HG03139 (cell line): ENCODE measurements around the gene PDZRN3.

ENCODE experiments used
- ATAC-seq: cut with Tn5 transposase; IDR thresholded peaks from one replicate; pipeline ENCODE4 v1.9.1; 2021; ENCODE audit not compliant: unreplicated experiment

The PDZRN3 gene

GRCh38 chr3:73498764-73499622 is 125.7 kb downstream of the PDZRN3 start:
- no peak for ATAC-seq

- ATAC-seq, result no peak
These were observed 126.9 kb downstream of the PDZRN3 start for GRCh38 chr3:73497646-73498406.

DNA sequence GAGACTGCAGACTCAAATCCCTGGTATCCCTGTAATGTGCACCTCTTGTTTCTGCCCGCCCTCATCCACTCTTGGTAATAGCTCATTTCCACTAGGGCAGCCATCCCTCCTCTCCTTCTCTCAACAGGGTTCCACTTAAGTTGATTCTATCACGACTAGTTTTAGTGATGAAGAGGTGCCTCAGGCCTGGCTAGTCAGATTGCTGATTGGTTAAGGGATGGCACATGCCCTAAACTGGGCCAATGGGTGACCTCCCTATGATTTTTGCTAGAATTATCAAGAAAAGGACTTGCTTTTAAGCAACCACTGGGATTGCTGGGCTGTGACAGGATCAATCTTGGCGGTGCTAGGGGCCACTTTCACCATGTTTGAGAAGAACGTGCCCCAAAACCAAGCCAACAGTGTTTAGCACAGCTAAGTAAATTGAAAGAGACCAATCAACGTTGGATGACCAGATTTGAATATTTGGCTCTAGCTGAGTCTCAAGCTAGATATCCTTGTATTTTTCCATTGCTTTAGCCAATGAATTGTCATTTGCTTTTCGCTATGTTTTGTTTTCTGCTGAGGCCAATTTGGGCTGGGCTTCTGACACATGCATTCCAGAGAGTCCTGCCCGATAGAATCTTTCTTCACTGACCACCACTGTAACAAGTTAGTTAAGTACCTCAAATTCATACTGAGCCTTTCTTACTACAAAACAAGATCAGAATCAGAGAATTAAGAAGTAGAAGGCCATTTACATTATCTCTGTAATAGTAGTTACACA is 131.0 kb downstream of the PDZRN3 start:
- ATAC-seq, result no peak

- ATAC-seq, result no peak
These were observed 132.6 kb downstream of the PDZRN3 start for GRCh38 chr3:73492186-73492585.

- ATAC-seq, result no peak
These were observed 133.5 kb downstream of the PDZRN3 start for GRCh38 chr3:73491287-73491662.

- no peak for ATAC-seq
These were observed 134.1 kb downstream of the PDZRN3 start for GRCh38 chr3:73490453-73491286.

DNA sequence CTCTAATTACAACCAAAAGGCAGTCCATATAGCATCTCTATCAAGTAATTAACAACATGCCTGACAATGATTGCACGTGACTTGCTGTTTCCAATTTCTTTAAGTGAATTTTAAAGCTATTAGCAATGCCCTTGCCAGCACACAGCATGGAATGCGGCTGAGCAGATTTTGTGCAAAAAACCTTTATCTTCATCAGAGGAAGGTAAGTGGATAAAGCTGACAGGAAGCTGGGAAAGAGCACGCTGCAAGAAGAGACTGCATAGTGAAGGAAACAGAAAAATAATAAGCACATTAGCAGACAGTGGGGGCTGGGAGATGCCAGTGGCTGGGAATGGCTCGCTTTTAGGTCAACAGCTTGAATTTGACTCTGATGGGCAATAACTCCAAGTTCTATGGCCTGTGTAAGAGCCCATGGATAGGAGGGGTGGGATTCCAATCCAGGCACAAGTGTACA is 138.8 kb downstream of the PDZRN3 start:
- ATAC-seq, result no peak

DNA sequence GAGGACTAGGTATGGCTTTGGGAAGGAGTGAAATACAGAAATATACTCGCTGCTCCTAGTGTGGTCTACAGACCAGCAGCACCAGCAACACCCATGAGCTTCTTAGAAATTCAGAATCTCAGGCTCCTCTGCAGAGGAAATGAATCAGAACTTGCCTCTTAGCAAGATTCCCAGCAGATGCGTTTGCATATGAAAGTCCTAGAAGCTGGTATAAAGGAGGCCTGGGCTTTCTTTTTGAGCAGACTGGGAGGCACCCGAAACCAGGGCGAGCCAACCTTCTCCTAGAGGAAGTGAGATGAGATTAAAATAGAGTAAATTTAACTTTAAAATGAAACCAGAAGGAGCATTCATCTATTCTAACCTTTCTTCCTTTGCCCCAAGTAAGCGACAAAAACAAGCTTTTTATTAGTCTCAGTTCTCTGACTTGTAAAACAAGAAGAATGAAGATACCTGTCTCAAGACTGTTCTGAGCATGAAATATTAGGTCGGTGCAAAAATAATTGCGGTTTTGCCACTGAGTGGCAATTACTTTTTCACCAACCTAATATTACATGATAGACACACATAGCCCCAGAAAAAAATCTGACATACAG is 140.0 kb downstream of the PDZRN3 start:
- ATAC-seq, result peak; percentile 43

DNA sequence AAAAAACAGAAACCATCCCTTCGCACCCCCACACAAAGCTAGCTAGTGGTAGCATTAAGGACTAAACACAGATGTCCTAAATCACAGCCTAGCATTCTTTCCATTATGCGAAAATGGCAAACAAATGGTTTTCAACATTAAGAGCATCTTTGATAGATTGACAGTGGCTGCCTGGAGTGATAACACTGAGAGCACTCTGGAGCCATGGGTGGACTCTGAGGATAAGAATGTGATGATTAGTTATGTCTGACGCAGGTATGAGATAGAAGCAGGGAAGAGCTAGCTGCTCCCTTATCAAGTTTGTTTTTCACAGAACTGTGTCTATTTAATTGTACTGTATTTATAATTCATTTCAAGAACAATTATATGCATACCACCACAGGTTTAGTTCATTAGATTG is 142.9 kb downstream of the PDZRN3 start:
- ATAC-seq, result no peak

GRCh38 chr3:73480187-73480672 is 144.5 kb downstream of the PDZRN3 start:
- ATAC-seq, result no peak

- no peak for ATAC-seq
These were observed 145.4 kb downstream of the PDZRN3 start for GRCh38 chr3:73479325-73479724.

DNA sequence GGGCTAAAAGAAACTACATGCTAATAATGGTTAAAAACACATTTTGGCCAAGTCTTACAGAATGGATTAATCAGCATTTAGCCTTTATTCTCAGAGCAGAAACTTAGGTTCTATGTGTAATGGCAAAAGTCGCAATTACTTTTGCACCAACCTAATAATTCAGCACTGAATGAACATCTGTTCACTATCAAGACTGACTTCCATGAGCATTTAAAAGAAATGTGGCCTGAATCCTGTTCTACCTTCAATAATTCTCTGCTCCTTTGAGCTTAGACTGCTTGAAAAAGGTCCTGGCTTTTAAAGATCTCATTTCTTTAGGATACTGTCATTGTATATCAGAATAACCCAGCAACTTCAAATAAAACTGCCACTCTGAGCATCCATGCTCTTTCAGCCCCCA is 145.9 kb downstream of the PDZRN3 start:
- no peak for ATAC-seq

GRCh38 chr3:73475717-73476116 is 149.0 kb downstream of the PDZRN3 start:
- ATAC-seq, result no peak

DNA sequence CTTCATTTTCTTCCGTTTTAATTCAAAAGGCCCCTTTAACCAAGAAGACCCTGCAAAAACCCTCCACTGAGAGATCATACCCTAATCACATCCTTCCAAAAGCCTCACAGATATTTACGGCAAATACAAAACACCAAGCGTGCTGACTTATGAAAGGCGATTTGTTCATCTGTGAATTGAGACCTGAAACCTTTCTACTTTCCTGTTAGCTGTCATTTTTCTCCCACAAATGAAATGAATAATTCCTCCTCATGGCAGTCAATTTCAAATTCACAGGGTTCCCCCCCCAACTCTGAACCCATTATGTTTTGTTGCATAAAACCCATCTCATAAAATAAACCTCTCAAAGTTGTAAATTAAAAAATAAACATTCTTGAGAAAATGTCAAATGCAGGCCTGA is 149.6 kb downstream of the PDZRN3 start:
- ATAC-seq, result no peak

DNA sequence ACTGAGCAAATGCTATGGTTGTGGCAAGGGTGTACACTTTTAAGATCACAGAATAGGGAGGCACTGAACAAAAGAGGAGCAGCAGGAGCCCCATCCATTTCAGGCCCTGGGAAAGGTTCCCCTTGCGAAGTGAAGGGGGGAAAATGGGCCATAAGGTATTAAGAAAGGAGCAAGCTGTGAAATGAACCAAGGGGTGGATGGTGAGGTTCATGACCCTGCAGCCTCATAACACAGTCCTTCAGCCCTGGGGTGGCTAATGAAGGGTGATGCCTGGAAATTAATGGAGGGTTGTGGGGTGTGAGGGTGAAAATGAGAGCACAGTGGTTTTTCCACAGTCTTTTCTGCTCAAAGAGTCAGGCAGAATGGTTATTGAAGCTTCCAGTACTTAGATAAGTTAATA is 150.1 kb downstream of the PDZRN3 start:
- ATAC-seq, result no peak

DNA sequence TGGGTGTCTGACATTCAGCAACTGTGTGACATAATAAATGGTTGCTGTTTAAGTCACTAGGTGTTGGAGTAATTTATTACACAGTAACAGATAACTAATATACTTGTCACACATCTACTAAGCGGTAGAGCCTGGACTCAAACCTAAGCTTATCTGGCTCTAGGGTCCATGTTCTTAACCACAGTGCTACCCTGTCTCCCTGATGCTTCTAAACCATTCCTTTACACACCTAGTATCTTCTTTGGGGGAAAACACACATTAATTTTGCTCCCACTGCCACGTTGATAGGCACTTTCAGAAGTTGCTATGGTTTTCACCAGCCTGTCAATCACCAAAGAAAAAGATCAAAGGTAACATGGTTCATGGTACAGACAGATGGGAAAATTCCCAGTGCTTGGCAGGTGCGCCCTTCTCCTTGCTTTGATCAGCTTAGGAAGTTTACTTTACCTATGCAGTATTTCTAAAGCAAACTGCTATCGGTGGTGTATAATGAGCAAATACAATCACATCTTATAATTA is 150.8 kb downstream of the PDZRN3 start:
- no peak for ATAC-seq

DNA sequence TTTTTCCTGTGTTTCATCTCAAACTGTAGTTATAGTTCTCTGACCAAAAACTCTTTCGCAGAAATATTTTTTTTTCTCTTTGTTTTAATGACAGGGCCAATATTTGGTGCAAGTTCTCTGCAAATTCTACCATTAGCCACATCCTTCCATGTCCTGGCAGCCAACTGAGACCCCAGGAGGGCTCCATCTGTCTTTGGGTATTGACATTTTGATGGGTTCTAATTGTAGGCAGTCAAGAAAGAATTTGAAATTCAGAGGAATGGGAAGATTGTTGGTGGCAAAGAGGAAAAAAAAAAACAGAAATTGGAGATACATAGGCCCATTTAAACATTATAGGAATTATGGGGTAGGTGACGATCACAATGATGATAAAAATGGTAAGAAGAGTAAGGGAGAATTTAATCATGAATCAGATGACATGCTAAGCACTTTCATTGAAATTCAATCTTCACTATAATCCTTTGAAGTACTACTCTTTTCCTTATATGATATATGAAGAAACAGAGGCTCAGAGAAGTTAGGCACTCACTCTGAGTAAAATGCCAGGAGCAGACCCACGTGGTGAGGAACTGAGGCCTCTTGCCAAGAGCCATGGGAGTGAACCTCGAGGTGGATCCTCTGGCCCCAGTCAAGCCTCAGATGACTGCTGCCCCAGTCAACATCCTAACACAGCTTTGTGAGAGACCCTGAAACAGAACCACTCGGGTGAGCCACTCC is 151.4 kb downstream of the PDZRN3 start:
- no peak for ATAC-seq

DNA sequence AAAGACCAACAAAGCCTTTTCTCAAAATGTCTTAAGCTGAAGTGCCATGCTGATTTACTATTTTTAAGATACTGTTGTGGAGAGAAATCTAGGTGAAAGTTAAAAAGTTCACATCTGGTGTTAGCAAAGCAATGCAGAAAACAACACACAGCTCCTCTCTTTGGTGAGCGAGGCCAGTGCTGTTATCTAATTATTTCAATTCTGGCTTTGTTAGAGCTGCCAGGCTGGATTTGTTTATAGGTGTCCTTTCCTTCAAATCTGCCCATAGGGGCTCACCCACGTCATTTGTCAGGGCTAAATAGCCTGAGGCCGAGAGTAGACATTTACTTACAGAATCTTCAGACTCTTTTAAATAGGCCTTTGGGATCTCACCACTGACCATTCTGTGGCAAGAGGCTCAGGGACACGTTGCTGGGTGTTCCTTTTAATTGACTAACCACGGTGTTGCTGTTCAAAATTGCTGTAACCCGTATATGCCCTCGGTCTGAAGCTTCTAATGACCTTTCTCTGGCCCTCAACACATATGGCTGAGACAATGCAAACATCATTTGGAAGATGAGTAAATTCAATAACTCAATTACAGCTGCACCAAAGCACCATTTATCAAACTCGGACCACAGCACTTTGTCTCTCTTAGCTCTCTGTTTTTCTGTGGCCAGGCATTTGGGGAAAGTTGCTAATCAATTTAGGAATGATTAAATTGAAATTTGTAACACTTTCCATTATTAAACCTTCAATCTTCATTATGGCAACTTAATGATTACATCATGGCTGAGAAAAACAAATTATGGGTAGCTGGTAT is 152.6 kb downstream of the PDZRN3 start:
- no peak for ATAC-seq
